ENCODE results near the gene TYRO3. TPM values are rescaled to one million over a fixed set of nuclear protein-coding genes. Genes with fewer than 3 reads are reported as not detected.

Gene TYRO3
- total RNA-seq, 2 experiments from 2014 or later, result 0.48 TPM; not detected in 1

- Histone ChIP-seq H3K4me3 (ENCODE audit: low read depth, low read length, poor library complexity, severe bottlenecking) (no peak overlapping the region), H3K79me2 (ENCODE audit: insufficient read depth, low read depth, low read length) (no peaks in the 10 kb centered on the region), H3K9me2 (ENCODE audit: insufficient read depth, low read length) (no peaks in the 10 kb centered on the region), H3K27ac (ENCODE audit: low read depth, low read length, poor library complexity, severe bottlenecking) (no peak overlapping the region), H3K9me3 (ENCODE audit: low read length) (no peaks in the 10 kb centered on the region), H2AFZ (ENCODE audit: low read length) (no peak overlapping the region), H3K36me3 (ENCODE audit: insufficient read depth, low read length) (no peaks in the 10 kb centered on the region), H3K4me2 (ENCODE audit: low read length) (no peak overlapping the region), H3K4me1 (ENCODE audit: insufficient read depth, low read length, poor library complexity, severe bottlenecking) (peaks cover 8% of the 10 kb centered on the region), H4K20me1 (ENCODE audit: insufficient read depth, low read length) (no peaks in the 10 kb centered on the region)
- DNase-seq (ENCODE audit: low spot score), result no peak
- BruUV-seq (replicated peaks), result no TSS peak
- CTCF ChIA-PET (ENCODE audit: unreplicated experiment), result interaction anchor here (1.2 kb wide), 1 partner anchor 207 kb away, joined by 3 read pairs; no protein-coding TSS in a partner anchor
- no peak for TF ChIP-seq EZH2phosphoT487 (IDR thresholded peaks at IDR 0.05; ENCODE audit: borderline replicate concordance, low read depth, low read length)
- no peak for TF ChIP-seq CTCF (conservative IDR thresholded peaks at IDR 0.05; ENCODE audit: low read length)
- intact Hi-C loops (cut with micrococcal nuclease; ENCODE audit: unreplicated experiment), result loop anchor here (5.0 kb wide), 2 partner anchors 169 to 209 kb away; partner anchors contain the start of gene MAPKBP1
- POLR2A ChIA-PET, result interaction anchor here (0.5 to 0.7 kb wide), 4 partner anchors 23 to 207 kb away, joined by 3 to 6 read pairs (median 4); partner anchors contain the start of gene RPAP1
Measured at GRCh38 chr15:41603411-41603935, 44.5 kb downstream of the TYRO3 start.

DNA sequence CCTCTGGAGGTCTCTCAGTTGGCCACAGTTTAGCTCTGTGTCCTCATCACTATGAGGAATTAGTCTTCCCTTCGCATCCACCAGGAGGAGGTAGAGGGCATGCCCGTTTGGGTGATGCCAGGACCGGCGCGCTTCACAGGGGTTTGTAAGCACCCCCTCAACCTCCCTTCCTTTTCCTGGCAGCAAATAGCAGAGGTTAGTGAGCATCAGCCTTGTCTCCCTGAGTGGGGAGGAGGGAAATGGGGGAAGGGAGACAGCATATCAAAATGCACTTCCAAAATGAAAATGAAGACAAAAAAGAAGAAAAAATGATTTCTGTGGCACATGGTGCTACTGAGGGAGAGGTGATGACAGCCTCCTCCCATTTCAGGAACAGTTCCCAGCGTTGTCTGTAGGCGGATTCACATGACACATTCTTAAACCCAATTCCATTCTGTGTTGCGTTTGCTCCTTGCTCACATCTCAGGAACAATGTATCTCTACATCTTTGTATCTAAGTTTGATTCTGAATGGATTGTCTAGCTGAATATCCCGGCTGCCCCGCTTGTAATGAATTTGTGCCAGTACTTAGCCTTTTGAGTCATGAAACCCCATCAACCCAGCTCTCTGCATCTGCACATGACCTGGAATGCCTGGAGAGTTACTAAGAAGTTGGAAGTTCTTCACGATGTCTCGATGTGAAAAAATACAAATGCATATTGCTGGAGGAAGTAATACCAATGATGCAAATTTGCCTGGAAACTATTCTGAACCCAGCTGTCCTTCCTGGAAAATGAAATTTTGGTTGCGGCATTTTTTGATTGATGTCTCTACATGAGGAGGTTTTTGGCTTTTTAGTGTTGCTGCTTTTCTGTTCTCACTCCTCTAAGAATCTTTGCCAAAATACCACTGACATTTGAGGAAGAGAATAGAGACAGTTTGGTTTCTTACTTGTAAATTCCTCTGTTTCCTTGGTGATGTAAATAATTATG, 45.2 kb downstream of the TYRO3 start:
- H4K20me1 ChIP-seq (ENCODE audit: insufficient read depth, low read length), result no peaks in the 10 kb centered on the region
- H3K9me2 ChIP-seq (ENCODE audit: insufficient read depth, low read length), result no peaks in the 10 kb centered on the region
- H3K4me1 ChIP-seq (ENCODE audit: insufficient read depth, low read length, poor library complexity, severe bottlenecking), result peaks cover 8% of the 10 kb centered on the region
- no TSS peak for BruUV-seq (replicated peaks)
- POLR2A ChIA-PET, result interaction anchor here (0.5 to 0.7 kb wide), 5 partner anchors 22 to 207 kb away, joined by 3 to 6 read pairs (median 3); partner anchors contain the start of gene RPAP1
- H3K79me2 ChIP-seq (ENCODE audit: insufficient read depth, low read depth, low read length), result no peaks in the 10 kb centered on the region
- H3K9me3 ChIP-seq (ENCODE audit: low read length), result no peaks in the 10 kb centered on the region
- TF ChIP-seq EZH2phosphoT487 (IDR thresholded peaks at IDR 0.05; ENCODE audit: borderline replicate concordance, low read depth, low read length), result no peak
- peak; percentile 79 for TF ChIP-seq CTCF (conservative IDR thresholded peaks at IDR 0.05; ENCODE audit: low read length)
- intact Hi-C loops (cut with micrococcal nuclease; ENCODE audit: unreplicated experiment), result loop anchor here (5.0 kb wide), 2 partner anchors 168 to 208 kb away; partner anchors contain the start of gene MAPKBP1
- peak; percentile 64 for DNase-seq (ENCODE audit: low spot score)
- no peak overlapping the region for H3K4me3 ChIP-seq (ENCODE audit: low read depth, low read length, poor library complexity, severe bottlenecking)
- CTCF ChIA-PET (ENCODE audit: unreplicated experiment), result interaction anchor here (1.2 kb wide), 1 partner anchor 206 kb away, joined by 3 read pairs; no protein-coding TSS in a partner anchor
- H3K36me3 ChIP-seq (ENCODE audit: insufficient read depth, low read length), result no peaks in the 10 kb centered on the region
- H2AFZ ChIP-seq (ENCODE audit: low read length), result no peak overlapping the region
- H3K4me2 ChIP-seq (ENCODE audit: low read length), result peak overlapping the region; percentile 33; the same call in 1 of the 2 replicates
- no peak overlapping the region for H3K27ac ChIP-seq (ENCODE audit: low read depth, low read length, poor library complexity, severe bottlenecking)

Data from OCI-LY7 (cell line).